Fibroblast of lung (primary cell): Measurements from ENCODE around the gene CFB. TPM values are rescaled to one million over a fixed set of nuclear protein-coding genes. Genes with fewer than 3 reads are reported as not detected.

Source experiments
- DNase-seq, 2 donors: peaks; one replicate each; pipeline versions ENCODE4 v3.0.0 to v3.0.0-alpha.2; 2010; ENCODE audit warnings: low read depth in 2 of 2
- H2AFZ ChIP-seq: 2 replicates; pipeline ENCODE4 v1.5.1; 2012; ENCODE audit warnings: low read length, control low read depth, inconsistent platforms
- H3K27ac ChIP-seq: 2 replicates; pipeline ENCODE4 v1.5.1; 2011; ENCODE audit warnings: low read length, control low read depth; ENCODE audit not compliant: insufficient read depth
- H3K27me3 ChIP-seq: 2 replicates; pipeline ENCODE4 v1.5.1; 2011; ENCODE audit warnings: mild to moderate bottlenecking, low read length; ENCODE audit not compliant: control insufficient read depth, insufficient read depth
- H3K36me3 ChIP-seq: 2 replicates; pipeline ENCODE4 v1.5.1; 2011; ENCODE audit warnings: low read length; ENCODE audit not compliant: control insufficient read depth, insufficient read depth
- H3K4me1 ChIP-seq: 2 replicates; pipeline ENCODE4 v1.5.1; 2011; ENCODE audit warnings: low read length; ENCODE audit not compliant: control insufficient read depth, insufficient read depth; ENCODE audit errors: extremely low read depth
- H3K4me2 ChIP-seq: 2 replicates; pipeline ENCODE4 v1.5.1; 2011; ENCODE audit warnings: low read length, control low read depth; ENCODE audit not compliant: insufficient read depth; ENCODE audit errors: extremely low read depth
- H3K4me3 ChIP-seq, 4 experiments: fragments of 200-600 bp in 1 of 4; sonication (generic) in 1 of 4; replicated peaks in 1 of 4; 2 replicates each; pipeline ENCODE4 v1.5.1; 2011 to 2016; ENCODE audit warnings: low read length in 4 of 4, low read depth in 3 of 4, mild to moderate bottlenecking in 3 of 4, control low read depth in 2 of 4, inconsistent platforms in 1 of 4, mixed read lengths in 1 of 4; ENCODE audit not compliant: insufficient read depth in 1 of 4; ENCODE audit errors: control extremely low read depth in 1 of 4
- H3K79me2 ChIP-seq: 2 replicates; pipeline ENCODE4 v1.5.1; 2012; ENCODE audit warnings: mild to moderate bottlenecking, low read length, inconsistent platforms; ENCODE audit not compliant: control insufficient read depth, insufficient read depth
- H3K9ac ChIP-seq: 2 replicates; pipeline ENCODE4 v1.5.1; 2011; ENCODE audit warnings: mild to moderate bottlenecking, low read length, control low read depth; ENCODE audit not compliant: insufficient read depth
- H3K9me3 ChIP-seq: 2 replicates; pipeline ENCODE4 v1.5.1; 2012; ENCODE audit warnings: low read depth, low read length; ENCODE audit not compliant: control insufficient read depth, insufficient read depth
- H4K20me1 ChIP-seq: 2 replicates; pipeline ENCODE4 v1.5.1; 2011; ENCODE audit warnings: low read length; ENCODE audit not compliant: control insufficient read depth, insufficient read depth; ENCODE audit errors: extremely low read depth
- CTCF ChIP-seq, 2 donors: IDR thresholded peaks in 1 of 2; conservative IDR thresholded peaks in 1 of 2; 1 replicate in 1 of 2; 2 replicates in 1 of 2; pipeline ENCODE4 v1.5.1; 2011 to 2012; ENCODE audit warnings: low read length in 2 of 2, control low read depth in 1 of 2, inconsistent platforms in 1 of 2, low read depth in 1 of 2, mild to moderate bottlenecking in 1 of 2
- EZH2 ChIP-seq: IDR thresholded peaks from 2 replicates; pipeline ENCODE4 v1.5.1; 2012; ENCODE audit warnings: low read length, control low read depth, mild to moderate bottlenecking; ENCODE audit errors: missing control alignments
- polyA plus RNA-seq, 2 donors: library from polyadenylated mRNA; depleted of rRNA in 1 of 2; stranded (reverse) in 1 of 2; unstranded in 1 of 2; fragments of >200 nt; gene quantifications; 2 replicates each; pipeline ENCODE4 v1.2.1, GENCODE V29; 2011 to 2012; ENCODE audit warnings: missing spikeins in 1 of 2
- total RNA-seq: library from RNA; depleted of rRNA; stranded (reverse); fragments of >200 nt; gene quantifications from 2 replicates; pipeline ENCODE4 v1.2.1, GENCODE V29; 2014

The CFB gene
- total and polyA plus RNA-seq, 2 donors (not counting 1 experiment from before 2014, with no cell fraction given), result 21.7 to 62.9 TPM

- Histone ChIP-seq H3K4me2 (no peak overlapping the region), H3K27ac (no peak overlapping the region), H3K9me3 (no peaks in the 10 kb centered on the region), H3K36me3 (no peaks in the 10 kb centered on the region), H2AFZ (no peak overlapping the region), H3K79me2 (no peaks in the 10 kb centered on the region), H4K20me1 (no peaks in the 10 kb centered on the region), H3K4me1 (no peaks in the 10 kb centered on the region), H3K27me3 (no peaks in the 10 kb centered on the region), H3K9ac (no peak overlapping the region), H3K4me3 (no peak overlapping the region)
- no peak for TF ChIP-seq CTCF (conservative IDR thresholded peaks at IDR 0.05 in 1 of 2, IDR thresholded peaks at IDR 0.05 in 1 of 2; ENCODE audit: low read depth in 1 of 2, low read length in 2 of 2)
- no peak for TF ChIP-seq EZH2
- DNase-seq, result no peak
Observed at GRCh38 chr6:31919624-31920303, 26.1 kb upstream of the CFB start.

- H3K4me2 ChIP-seq, result no peak overlapping the region
- H3K4me3 ChIP-seq, result no peak overlapping the region
- no peaks in the 10 kb centered on the region for H3K4me1 ChIP-seq
- H3K79me2 ChIP-seq, result no peaks in the 10 kb centered on the region
- H3K27me3 ChIP-seq, result no peaks in the 10 kb centered on the region
- no peaks in the 10 kb centered on the region for H3K9me3 ChIP-seq
- TF ChIP-seq EZH2 (no peak), CTCF (conservative IDR thresholded peaks at IDR 0.05 in 1 of 2, IDR thresholded peaks at IDR 0.05 in 1 of 2; ENCODE audit: low read depth in 1 of 2, low read length in 2 of 2) (no peak)
- no peak overlapping the region for H3K27ac ChIP-seq
- H3K36me3 ChIP-seq, result no peaks in the 10 kb centered on the region
- no peak overlapping the region for H2AFZ ChIP-seq
- H4K20me1 ChIP-seq, result no peaks in the 10 kb centered on the region
- H3K9ac ChIP-seq, result no peak overlapping the region
- peak in 1 of 2 donors; percentile 75 for DNase-seq
Observed at GRCh38 chr6:31920811-31921210, 25.1 kb upstream of the CFB start.

- H4K20me1 ChIP-seq, result no peaks in the 10 kb centered on the region
- H3K4me2 ChIP-seq, result no peak overlapping the region
- H3K79me2 ChIP-seq, result no peaks in the 10 kb centered on the region
- TF ChIP-seq CTCF (conservative IDR thresholded peaks at IDR 0.05 in 1 of 2, IDR thresholded peaks at IDR 0.05 in 1 of 2; ENCODE audit: low read depth in 1 of 2, low read length in 2 of 2) (peak; percentile 3 to 36), EZH2 (no peak)
- H3K9ac ChIP-seq, result no peak overlapping the region
- H3K9me3 ChIP-seq, result no peaks in the 10 kb centered on the region
- no peak overlapping the region for H3K4me3 ChIP-seq
- no peak overlapping the region for H2AFZ ChIP-seq
- H3K36me3 ChIP-seq, result no peaks in the 10 kb centered on the region
- H3K4me1 ChIP-seq, result no peaks in the 10 kb centered on the region
- DNase-seq, result no peak
- no peak overlapping the region for H3K27ac ChIP-seq
- no peaks in the 10 kb centered on the region for H3K27me3 ChIP-seq
Observed at GRCh38 chr6:31922942-31923341, 23.0 kb upstream of the CFB start.
